PC-3 (cell line): ENCODE data around the gene CTRB1. TPM values are rescaled to one million over a fixed set of nuclear protein-coding genes. Genes with fewer than 3 reads are reported as not detected.

Experiments
- ATAC-seq: fragments of 200-7000 bp; cut with Tn5 transposase; 2 replicates; pipeline ENCODE4 v1.9.1; 2020; ENCODE audit warnings: mild to moderate bottlenecking, moderate library complexity
- BruUV-seq: library from RNA; stranded (reverse); fragments of 400-500 nt; replicated peaks from 2 replicates; lab custom pipeline; 2021; lab: Mats Ljungman, UMichigan
- CTCF ChIA-PET: fragments of 300-600 bp; sonication (Branson Sonifier 250); formaldehyde crosslinking; loops from one replicate; lab custom pipeline; 2022; ENCODE audit warnings: antibody characterized with exemption; lab: Charles Lee
- POLR2A ChIA-PET: fragments of 300-600 bp; sonication (Branson Sonifier 250); formaldehyde crosslinking; loops from one replicate; lab custom pipeline; 2022; ENCODE audit warnings: antibody characterized with exemption; ENCODE audit not compliant: unreplicated experiment; lab: Charles Lee
- DNase-seq: peaks from one replicate; pipeline ENCODE4 v3.0.0-alpha.2; 2015
- H2AFZ ChIP-seq: fragments of 300-600 bp; sonication (generic); 2 replicates; pipeline ENCODE4 v1.6.0; 2016; ENCODE audit warnings: antibody characterized with exemption, low read length
- H3F3A ChIP-seq: fragments of 300-600 bp; sonication (generic); one replicate; pipeline ENCODE4 v1.6.0; 2017; ENCODE audit warnings: antibody characterized with exemption, low read length, control low read depth, mild to moderate bottlenecking; ENCODE audit not compliant: unreplicated experiment
- H3K27ac ChIP-seq: fragments of 300-600 bp; sonication (generic); 2 replicates; pipeline ENCODE4 v1.5.1; 2016; ENCODE audit warnings: mild to moderate bottlenecking, low read length
- H3K27me3 ChIP-seq: fragments of 300-600 bp; sonication (generic); 2 replicates; pipeline ENCODE4 v1.6.1; 2016; ENCODE audit warnings: low read length, mixed read lengths
- H3K36me3 ChIP-seq: fragments of 300-600 bp; sonication (generic); 2 replicates; pipeline ENCODE4 v1.6.1; 2016; ENCODE audit warnings: low read depth, mixed run types, low read length, mixed read lengths
- H3K4me1 ChIP-seq: fragments of 300-600 bp; sonication (generic); 2 replicates; pipeline ENCODE4 v1.5.1; 2016; ENCODE audit warnings: low read length; ENCODE audit not compliant: insufficient read depth
- H3K4me2 ChIP-seq: fragments of 300-600 bp; sonication (generic); 2 replicates; pipeline ENCODE4 v1.6.0; 2016; ENCODE audit warnings: low read length
- H3K4me3 ChIP-seq: fragments of 300-600 bp; sonication (generic); 2 replicates; pipeline ENCODE4 v1.5.1; 2016; ENCODE audit warnings: mild to moderate bottlenecking, low read length, mixed read lengths
- H3K79me2 ChIP-seq: fragments of 300-600 bp; sonication (generic); 2 replicates; pipeline ENCODE4 v1.6.1; 2017; ENCODE audit warnings: low read length, mixed read lengths
- H3K9ac ChIP-seq: fragments of 300-600 bp; sonication (generic); 2 replicates; pipeline ENCODE4 v1.6.0; 2016; ENCODE audit warnings: mild to moderate bottlenecking, low read length
- H3K9me2 ChIP-seq: fragments of 300-600 bp; sonication (generic); replicated peaks from 2 replicates; pipeline ENCODE4 v1.6.1; 2016; ENCODE audit warnings: mixed run types, low read length, mixed read lengths
- H3K9me3 ChIP-seq: fragments of 300-600 bp; sonication (generic); 2 replicates; pipeline ENCODE4 v1.6.1; 2016; ENCODE audit warnings: low read length, mixed read lengths
- H4K20me1 ChIP-seq: fragments of 300-600 bp; sonication (generic); 2 replicates; pipeline ENCODE4 v1.6.1; 2016; ENCODE audit warnings: low read length, mixed read lengths
- CTCF ChIP-seq: fragments of 300-600 bp; sonication (generic); conservative IDR thresholded peaks from 2 replicates; pipeline ENCODE4 v1.5.1; 2017; ENCODE audit warnings: antibody characterized with exemption, low read depth, mild to moderate bottlenecking, low read length
- EZH2 ChIP-seq: fragments of 300-600 bp; sonication (generic); IDR thresholded peaks from one replicate; pipeline ENCODE4 v1.6.1; 2017; ENCODE audit warnings: antibody characterized with exemption, mild to moderate bottlenecking, low read length; ENCODE audit not compliant: unreplicated experiment
- EZH2phosphoT487 ChIP-seq: fragments of 300-600 bp; sonication (generic); IDR thresholded peaks from 2 replicates; pipeline ENCODE4 v1.6.1; 2018; ENCODE audit warnings: mild to moderate bottlenecking, antibody characterized with exemption, low read length, borderline replicate concordance
- intact Hi-C: fragments of 100-400 bp; cut with micrococcal nuclease; formaldehyde crosslinking; loops from 2 replicates; pipeline ENCODE4 v1.9.0; 2023
- total RNA-seq: library from RNA; depleted of rRNA; stranded (reverse); fragments of >200 nt; gene quantifications from 2 replicates; pipeline ENCODE4 v1.2.3, GENCODE V29; 2014

Gene CTRB1
- total RNA-seq, 1 experiment from 2014 or later = not detected

- H3K9me2 ChIP-seq = no peaks in the 10 kb centered on the region
- no peak overlapping the region for H3K4me2 ChIP-seq
- H3F3A ChIP-seq = no peaks in the 10 kb centered on the region
- H3K4me1 ChIP-seq = no peaks in the 10 kb centered on the region
- no peaks in the 10 kb centered on the region for H4K20me1 ChIP-seq
- no peak overlapping the region for H3K4me3 ChIP-seq
- no TSS peak for BruUV-seq
- H3K27ac ChIP-seq = no peak overlapping the region
- H3K9me3 ChIP-seq = no peaks in the 10 kb centered on the region
- TF ChIP-seq EZH2phosphoT487 (no peak), EZH2 (no peak), CTCF (no peak)
- H2AFZ ChIP-seq = no peak overlapping the region
- DNase-seq = no peak
- intact Hi-C loops = no loop called here
- no peaks in the 10 kb centered on the region for H3K79me2 ChIP-seq
- H3K36me3 ChIP-seq = no peaks in the 10 kb centered on the region
- no peak overlapping the region for H3K9ac ChIP-seq
- ATAC-seq = no peak
- CTCF ChIA-PET = interaction anchor here (0.6 kb wide), 1 partner anchor 315 kb away, joined by 6 read pairs; no protein-coding TSS in a partner anchor
- H3K27me3 ChIP-seq = no peaks in the 10 kb centered on the region
- POLR2A ChIA-PET = no interaction called here
Observed at GRCh38 chr16:75179208-75179607, 39.6 kb upstream of the CTRB1 start.

- no peaks in the 10 kb centered on the region for H4K20me1 ChIP-seq
- H3K9me3 ChIP-seq = no peaks in the 10 kb centered on the region
- TF ChIP-seq EZH2 (no peak), EZH2phosphoT487 (no peak), CTCF (no peak)
- no peak for ATAC-seq
- no peaks in the 10 kb centered on the region for H3K4me1 ChIP-seq
- no peak overlapping the region for H2AFZ ChIP-seq
- no peaks in the 10 kb centered on the region for H3K36me3 ChIP-seq
- intact Hi-C loops = no loop called here
- H3K27ac ChIP-seq = no peak overlapping the region
- POLR2A ChIA-PET = no interaction called here
- no peaks in the 10 kb centered on the region for H3K9me2 ChIP-seq
- no peak for DNase-seq
- H3K4me3 ChIP-seq = no peak overlapping the region
- CTCF ChIA-PET = no interaction called here
- no peaks in the 10 kb centered on the region for H3F3A ChIP-seq
- no peak overlapping the region for H3K4me2 ChIP-seq
- H3K9ac ChIP-seq = no peak overlapping the region
- no peaks in the 10 kb centered on the region for H3K27me3 ChIP-seq
- H3K79me2 ChIP-seq = no peaks in the 10 kb centered on the region
- no TSS peak for BruUV-seq
Observed at GRCh38 chr16:75181630-75182029, 37.2 kb upstream of the CTRB1 start.

GRCh38 chr16:75188832-75189477, 29.8 kb upstream of the CTRB1 start:
- intact Hi-C loops = no loop called here
- ChIA-PET POLR2A (no interaction called here), CTCF (no interaction called here)
- Histone ChIP-seq H3K9me2 (no peaks in the 10 kb centered on the region), H4K20me1 (no peaks in the 10 kb centered on the region), H2AFZ (0 out of 2 replicates have a peak overlapping the region, but pooled peaks have one; percentile 24), H3K36me3 (no peaks in the 10 kb centered on the region), H3K27me3 (no peaks in the 10 kb centered on the region), H3K4me3 (no peak overlapping the region), H3K79me2 (no peaks in the 10 kb centered on the region), H3F3A (no peaks in the 10 kb centered on the region), H3K4me1 (peaks cover 9% of the 10 kb centered on the region), H3K9ac (no peak overlapping the region), H3K27ac (no peak overlapping the region), H3K4me2 (peak overlapping the region; percentile 39; the same call in 1 of the 2 replicates), H3K9me3 (no peaks in the 10 kb centered on the region)
- BruUV-seq = no TSS peak
- TF ChIP-seq CTCF (no peak), EZH2phosphoT487 (no peak), EZH2 (no peak)
- DNase-seq (peak; percentile 67), ATAC-seq (peak; percentile 68)
